Midbrain (tissue), 1 donor: ENCODE measurements around the gene CEP131.
"Not testable (repeated sequence)": the region's sequence is repeated elsewhere in the genome, so short reads cannot be mapped to it uniquely, and the experiment has no call there.

ENCODE experiments used
- DNase-seq: peaks from one replicate; lab custom pipeline; 2025; lab: John Stamatoyannopoulos, UW

CEP131 gene

DNA sequence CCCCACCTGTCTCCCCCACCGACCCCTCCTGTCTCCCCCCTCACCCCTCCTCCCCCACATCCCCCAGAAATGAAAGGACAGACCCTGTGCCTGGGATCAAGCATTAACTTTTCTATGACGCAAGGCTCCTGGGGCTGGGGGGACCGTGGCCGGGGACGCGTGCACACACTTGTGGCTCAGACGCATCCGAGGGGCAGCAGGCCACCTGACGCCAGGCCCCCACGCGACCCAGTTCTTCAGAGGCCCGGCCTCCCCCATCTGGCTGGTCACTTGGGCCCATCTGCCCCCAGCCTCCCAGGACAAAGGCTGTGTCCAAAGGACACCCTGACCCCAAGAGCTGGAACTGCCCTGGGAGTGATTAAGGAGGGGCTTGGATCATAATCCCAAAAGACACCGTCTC, 71.5 kb downstream of the CEP131 start:
- no peak for DNase-seq

DNA sequence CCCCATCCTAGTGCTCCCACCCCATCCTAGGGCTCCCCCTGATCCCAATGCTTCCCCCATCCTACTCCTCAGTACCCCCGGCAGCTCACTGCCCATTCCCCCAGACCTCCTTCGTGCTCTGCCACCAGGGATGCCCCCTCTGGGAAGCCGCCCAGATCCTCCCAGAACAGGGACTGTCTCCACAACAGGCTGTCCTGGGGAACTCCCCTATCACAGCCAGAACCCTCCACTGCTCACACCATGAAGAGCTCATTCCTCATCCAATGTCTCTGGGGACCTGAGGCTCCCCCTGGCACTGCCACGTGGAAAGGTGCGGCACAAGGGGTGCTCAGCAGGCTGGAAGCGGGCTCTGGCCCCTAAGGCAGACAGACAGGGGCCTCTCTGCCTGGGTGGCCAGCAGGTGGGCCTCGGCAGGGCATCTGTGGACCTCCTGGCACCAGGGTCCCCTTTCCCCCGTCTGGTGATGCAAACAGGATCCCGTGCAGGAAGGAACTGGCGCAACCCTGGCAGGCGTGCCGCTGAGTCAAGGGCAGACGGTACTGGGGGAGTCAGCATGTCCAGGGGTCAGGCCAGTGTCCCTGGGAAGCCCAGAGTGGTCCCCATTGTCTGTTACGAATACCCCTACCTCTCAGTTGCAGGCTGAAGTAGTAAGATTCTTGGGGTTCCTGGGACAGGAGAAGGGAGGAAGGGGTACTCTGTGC, 72.2 kb downstream of the CEP131 start:
- no peak for DNase-seq

DNA sequence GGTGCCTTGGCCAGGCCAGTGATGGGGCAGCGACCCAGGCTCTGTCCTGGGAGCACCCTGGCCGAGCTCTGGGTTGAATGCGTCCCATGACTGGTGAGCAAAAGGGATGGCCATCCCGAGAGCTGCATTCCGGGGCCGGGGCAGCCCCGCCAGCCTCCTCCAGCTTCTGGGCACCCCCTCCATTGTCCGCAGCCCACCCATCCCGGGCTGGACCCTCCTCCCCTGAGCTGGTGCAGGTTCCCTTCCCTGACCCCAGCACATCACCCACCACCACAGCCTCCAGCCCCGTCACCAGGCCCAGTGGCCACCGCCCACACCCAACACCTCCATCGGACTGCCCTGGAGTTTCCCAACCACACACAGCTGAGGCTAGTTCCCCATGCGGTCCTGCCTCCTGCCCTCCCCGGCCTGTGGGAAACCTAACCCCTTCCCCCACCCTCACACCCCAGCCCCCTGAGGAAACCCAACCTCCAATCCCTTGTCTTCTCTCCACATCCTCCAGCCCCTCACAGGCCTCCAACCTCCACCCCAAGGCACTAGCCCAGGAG, 73.7 kb downstream of the CEP131 start:
- DNase-seq, result no peak

GRCh38 chr17:81148571-81148970, 74.2 kb downstream of the CEP131 start:
- no peak for DNase-seq

DNA sequence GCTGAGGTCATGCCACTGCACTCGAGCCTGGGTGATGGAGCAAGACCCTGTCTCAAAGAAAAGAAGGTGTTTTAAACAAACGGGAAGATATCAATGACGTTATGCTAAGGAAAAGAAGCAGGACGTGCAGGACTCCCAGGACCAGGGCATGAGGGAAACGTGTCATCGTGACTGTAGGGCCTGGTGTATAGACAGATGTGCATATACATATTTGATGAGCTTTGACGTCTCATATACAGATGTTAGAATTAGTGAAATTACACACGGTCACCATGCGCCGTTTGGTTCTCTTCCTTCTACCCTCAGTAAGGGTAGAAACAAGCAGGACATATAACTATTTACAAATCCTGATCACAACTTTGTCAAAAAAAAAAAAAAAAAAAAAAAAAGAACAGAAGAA, 75.1 kb downstream of the CEP131 start:
- no peak for DNase-seq

- DNase-seq, result not testable (repeated sequence)
Observed at GRCh38 chr17:81146208-81146607, 76.6 kb downstream of the CEP131 start.

DNA sequence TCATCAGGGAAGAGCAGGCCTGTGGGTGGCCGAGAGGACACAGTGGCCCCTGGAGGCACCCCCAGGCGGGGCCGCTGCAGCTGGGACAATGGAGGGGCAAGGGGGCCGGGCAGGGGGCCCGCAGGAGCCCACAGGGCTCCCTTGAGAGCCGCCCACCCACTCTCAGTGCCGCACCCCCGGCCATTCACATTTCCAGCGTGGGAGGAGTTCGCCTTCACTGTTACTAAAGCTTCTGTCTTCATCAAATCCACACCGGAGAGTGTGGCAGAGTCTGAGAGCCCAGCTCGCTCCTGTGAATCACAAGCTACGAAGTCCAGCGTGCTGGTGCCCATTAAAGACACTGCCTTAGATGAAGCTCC, 78.4 kb downstream of the CEP131 start:
- DNase-seq, result no peak

GRCh38 chr17:81143717-81144422, 78.9 kb downstream of the CEP131 start:
- DNase-seq, result no peak

GRCh38 chr17:81143200-81143527, 79.6 kb downstream of the CEP131 start:
- DNase-seq, result no peak

DNA sequence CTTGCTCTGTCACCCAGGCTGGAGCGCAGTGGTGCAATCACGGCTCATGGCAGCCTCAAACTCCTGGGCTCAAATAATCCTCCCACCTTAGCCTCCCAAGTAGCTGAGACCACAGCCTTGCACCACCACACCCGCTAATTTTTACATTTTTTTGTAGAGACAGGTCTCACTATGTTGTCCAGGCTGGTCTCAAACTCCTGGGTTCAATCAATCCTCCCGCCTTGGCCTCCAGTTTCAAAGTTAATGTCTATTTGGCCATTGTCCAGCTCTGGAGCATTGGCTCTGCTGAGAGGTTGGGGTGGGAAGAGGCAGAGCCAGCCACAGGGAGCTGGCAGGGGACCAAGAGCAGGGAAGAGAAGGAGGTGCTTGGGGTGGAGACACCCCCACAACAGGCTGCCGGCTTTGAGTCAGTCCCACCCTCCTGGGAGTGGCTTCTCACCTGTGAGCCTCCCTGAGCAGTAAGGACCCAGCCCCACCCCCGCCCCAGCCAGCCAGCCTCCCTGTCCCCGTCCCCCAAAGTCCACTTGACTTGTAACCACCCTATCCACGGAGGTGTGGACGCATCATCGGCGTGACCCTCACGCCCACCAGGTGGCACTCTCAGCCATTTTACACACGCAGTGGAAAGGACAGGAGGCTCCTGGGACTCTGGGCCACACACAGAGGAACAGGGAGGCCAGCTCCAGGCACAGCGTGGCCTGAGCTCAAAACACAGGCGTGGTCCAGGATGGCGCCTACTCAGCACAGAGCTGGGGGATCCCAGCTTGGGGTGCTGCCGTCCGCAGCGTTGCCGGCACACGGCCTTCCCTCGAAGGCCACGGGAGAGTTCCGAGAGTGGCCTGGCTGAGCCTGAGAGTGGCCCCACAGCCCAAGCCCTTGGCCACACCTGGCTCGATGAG, 80.2 kb downstream of the CEP131 start:
- peak; percentile 86 for DNase-seq

- DNase-seq, result no peak
Observed at GRCh38 chr17:81140695-81141094, 82.1 kb downstream of the CEP131 start.

GRCh38 chr17:81140018-81140417, 82.7 kb downstream of the CEP131 start:
- no peak for DNase-seq
